ENCODE measurements around the gene RIC3.

DNA sequence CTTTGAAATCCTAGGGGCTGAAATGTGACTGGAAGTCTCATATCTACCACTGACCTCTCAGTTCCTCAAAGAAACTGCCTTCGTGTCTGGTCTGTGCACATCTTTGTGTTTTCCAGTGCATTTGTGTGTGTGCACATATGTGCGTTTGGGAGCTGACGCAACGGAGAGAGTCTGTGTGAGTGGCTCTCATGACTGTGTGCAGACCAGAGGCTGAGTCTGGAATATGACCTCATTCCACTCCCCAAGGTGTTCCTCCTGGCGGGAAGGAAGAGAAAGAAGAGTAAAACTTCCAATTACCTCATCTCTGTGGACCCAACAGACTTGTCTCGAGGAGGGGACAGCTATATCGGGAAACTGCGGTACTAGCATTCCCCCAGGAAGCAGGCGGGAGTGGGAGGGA is 71.4 kb downstream of the RIC3 start:
- no peak for TF ChIP-seq POLR2AphosphoS5 (IDR thresholded peaks at IDR 0.05)
- TF ChIP-seq, protein P1, sequence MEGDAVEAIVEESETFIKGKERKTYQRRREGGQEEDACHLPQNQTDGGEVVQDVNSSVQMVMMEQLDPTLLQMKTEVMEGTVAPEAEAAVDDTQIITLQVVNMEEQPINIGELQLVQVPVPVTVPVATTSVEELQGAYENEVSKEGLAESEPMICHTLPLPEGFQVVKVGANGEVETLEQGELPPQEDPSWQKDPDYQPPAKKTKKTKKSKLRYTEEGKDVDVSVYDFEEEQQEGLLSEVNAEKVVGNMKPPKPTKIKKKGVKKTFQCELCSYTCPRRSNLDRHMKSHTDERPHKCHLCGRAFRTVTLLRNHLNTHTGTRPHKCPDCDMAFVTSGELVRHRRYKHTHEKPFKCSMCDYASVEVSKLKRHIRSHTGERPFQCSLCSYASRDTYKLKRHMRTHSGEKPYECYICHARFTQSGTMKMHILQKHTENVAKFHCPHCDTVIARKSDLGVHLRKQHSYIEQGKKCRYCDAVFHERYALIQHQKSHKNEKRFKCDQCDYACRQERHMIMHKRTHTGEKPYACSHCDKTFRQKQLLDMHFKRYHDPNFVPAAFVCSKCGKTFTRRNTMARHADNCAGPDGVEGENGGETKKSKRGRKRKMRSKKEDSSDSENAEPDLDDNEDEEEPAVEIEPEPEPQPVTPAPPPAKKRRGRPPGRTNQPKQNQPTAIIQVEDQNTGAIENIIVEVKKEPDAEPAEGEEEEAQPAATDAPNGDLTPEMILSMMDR (IDR thresholded peaks at IDR 0.05), result no peak
- TF ChIP-seq POLR2A (IDR thresholded peaks at IDR 0.05), result no peak

Measured in prostate gland (tissue), 2 donors.